GM23248 (cell line): Measurements from ENCODE around the gene TEX29.

Experiments used
- EZH2 ChIP-seq: fragments of 200-600 bp; sonication (generic); IDR thresholded peaks from 2 replicates; pipeline ENCODE4 v1.6.1; 2018; ENCODE audit warnings: antibody characterized with exemption, mild to moderate bottlenecking; ENCODE audit not compliant: insufficient read depth, poor library complexity, severe bottlenecking
- EZH2phosphoT487 ChIP-seq: fragments of 200-600 bp; sonication (generic); IDR thresholded peaks from 2 replicates; pipeline ENCODE4 v1.6.1; 2018; ENCODE audit warnings: antibody characterized with exemption, moderate library complexity, mild to moderate bottlenecking, low read depth; ENCODE audit not compliant: insufficient read depth

DNA sequence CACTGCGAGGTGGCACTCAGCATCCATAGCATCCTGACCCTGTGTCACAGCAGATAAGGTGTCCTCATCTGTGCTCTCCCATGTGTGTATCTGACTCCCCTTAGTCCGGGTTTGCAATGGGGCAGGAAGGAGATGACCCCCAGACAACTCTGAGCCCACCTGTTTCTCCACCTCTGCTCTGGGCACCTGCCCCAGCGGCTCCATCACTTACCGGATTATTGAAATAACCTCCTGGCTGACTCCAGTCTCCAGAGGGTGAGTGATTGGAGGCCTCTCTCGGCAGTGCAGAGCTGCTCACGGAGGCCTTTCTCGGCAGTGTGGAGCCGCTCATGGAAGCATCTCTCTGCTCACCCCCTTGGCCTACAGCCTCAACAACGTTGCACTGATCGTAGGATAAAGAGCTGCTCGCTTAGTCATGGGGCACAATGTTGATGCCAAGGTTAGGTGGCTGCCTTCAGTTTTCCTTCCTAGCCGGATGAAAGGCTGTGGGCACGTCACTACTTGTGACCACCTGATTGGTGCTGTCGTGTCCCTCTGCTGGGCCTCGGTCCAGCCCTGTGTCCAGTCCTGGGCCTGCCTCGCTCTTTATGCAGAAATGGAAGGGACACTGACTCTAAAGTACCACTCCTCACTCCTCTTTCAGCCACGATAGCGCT, 67.6 kb downstream of the TEX29 start:
- TF ChIP-seq EZH2phosphoT487 (no peak), EZH2 (no peak)
